GM12873 (cell line): ENCODE results near the gene MLEC.

Experiments
- TF ChIP-seq, protein P1 (sequence below): IDR thresholded peaks from 2 replicates; pipeline ENCODE4 v1.5.1; 2012; ENCODE audit warnings: low read depth, mild to moderate bottlenecking, moderate library complexity, low read length, control low read depth; ENCODE audit not compliant: insufficient read depth; ENCODE audit errors: missing control alignments

Gene MLEC

DNA sequence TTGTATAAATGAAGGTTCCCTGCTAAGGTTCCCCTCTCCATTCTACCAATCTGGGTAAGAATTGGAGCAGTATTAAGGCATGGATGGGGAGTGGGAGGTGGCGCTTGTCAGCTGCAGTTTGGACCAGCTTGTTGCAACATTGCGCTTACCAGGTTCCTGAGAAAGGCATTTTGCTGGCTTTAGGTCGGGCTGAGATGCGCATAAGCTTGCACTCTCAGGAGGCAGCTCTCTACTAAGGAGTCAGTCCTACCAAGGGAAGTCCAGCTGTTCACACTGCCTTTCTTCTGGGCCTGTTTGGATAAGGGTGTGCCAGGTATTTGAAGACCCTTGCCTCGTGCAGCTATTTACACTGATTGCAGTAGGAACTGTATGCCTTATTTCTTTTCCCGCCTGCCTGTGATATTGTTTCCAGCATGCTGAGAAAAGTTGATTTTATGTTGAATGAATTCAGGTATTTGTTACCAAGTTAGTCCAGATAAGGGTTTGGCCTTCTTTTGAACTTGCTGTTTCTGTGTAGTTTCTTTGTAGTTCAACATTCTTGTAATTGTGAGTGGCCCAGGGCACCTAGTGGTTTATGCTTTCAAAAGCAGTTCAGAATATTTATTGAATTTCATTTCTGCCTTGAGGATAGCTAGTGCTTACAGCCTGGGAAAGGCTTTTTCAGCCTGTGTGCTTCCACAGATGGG, 2.6 kb downstream of the MLEC start:
- TF ChIP-seq, protein P1, sequence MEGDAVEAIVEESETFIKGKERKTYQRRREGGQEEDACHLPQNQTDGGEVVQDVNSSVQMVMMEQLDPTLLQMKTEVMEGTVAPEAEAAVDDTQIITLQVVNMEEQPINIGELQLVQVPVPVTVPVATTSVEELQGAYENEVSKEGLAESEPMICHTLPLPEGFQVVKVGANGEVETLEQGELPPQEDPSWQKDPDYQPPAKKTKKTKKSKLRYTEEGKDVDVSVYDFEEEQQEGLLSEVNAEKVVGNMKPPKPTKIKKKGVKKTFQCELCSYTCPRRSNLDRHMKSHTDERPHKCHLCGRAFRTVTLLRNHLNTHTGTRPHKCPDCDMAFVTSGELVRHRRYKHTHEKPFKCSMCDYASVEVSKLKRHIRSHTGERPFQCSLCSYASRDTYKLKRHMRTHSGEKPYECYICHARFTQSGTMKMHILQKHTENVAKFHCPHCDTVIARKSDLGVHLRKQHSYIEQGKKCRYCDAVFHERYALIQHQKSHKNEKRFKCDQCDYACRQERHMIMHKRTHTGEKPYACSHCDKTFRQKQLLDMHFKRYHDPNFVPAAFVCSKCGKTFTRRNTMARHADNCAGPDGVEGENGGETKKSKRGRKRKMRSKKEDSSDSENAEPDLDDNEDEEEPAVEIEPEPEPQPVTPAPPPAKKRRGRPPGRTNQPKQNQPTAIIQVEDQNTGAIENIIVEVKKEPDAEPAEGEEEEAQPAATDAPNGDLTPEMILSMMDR: peak; percentile 1

DNA sequence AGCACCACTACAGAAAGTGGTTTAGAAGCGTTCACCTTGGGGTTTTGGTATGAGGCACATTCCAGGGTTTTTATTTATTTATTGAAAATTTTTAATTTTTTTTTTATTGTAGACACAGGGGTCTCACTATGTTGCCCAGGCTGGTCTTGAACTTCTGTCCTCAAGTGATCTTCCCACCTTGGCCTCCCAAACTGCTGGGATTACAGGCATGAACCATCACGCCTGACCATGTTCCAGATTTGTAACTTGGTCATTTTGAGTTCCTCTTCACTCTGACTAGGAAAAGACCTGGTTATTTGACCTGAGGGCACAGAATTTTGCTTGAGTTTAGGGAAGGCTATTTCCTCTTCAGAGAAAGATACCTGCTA, 3.1 kb downstream of the MLEC start:
- TF ChIP-seq, protein P1: no peak

DNA sequence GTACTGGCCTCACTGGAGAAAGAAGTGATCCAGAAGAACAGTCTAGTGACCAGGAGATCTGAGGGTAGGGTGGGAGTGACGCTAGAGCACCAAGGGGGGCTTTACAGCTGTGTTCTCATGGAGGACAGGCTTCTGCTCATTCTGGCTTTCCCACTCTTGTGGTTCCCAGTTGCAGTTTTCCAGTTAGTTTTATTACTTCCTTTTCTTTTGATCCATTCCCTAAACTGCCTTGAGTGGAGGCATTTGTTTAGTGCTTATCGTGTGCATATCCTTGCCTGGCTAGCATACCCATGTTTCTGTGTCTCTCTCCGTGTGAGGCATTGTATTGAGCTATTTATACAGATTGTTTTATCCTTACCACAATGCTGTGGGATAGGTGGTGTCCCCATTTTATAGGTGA, 4.0 kb downstream of the MLEC start:
- TF ChIP-seq, protein P1: no peak

DNA sequence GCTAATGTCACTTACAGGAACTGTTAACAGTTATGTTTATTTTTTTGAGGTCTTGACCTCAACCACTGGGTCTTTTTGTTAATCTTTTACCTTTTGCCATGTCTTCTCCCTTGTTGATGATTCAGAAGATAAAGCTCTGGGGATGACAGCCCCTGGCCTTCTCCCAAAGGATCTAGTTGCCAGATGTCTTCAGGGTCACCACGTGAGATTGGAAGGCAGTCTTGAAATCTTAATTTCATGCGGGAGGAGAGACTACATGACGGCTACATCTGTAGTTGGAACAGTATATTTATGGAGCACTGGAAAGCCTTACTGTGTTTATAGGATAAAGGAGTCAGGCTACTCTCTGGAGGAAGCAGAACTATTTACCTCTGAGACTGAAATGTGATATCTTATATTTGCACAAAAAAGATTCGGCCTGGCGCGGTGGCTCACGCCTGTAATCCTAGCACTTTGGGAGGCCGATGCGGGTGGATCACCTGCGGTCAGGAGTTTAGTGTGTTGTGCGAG, 5.6 kb downstream of the MLEC start:
- TF ChIP-seq, protein P1: no peak

DNA sequence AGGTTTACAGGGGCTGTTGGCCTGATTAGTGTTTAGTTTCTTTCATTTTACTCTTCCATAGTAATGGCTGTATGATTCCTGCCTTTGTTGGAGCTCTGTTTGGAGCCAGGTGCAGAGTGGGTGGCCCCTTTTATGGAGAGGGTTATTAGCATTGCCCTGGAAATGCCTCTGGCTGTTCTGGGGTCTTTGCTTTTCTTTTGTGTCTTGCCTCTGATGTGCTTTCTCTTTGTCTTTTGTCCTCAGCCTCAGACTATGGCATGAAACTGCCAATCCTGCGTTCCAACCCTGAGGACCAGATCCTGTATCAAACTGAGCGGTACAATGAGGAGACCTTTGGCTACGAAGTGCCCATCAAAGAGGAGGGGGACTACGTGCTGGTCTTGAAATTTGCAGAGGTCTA, 6.9 kb downstream of the MLEC start:
- TF ChIP-seq, protein P1: no peak

DNA sequence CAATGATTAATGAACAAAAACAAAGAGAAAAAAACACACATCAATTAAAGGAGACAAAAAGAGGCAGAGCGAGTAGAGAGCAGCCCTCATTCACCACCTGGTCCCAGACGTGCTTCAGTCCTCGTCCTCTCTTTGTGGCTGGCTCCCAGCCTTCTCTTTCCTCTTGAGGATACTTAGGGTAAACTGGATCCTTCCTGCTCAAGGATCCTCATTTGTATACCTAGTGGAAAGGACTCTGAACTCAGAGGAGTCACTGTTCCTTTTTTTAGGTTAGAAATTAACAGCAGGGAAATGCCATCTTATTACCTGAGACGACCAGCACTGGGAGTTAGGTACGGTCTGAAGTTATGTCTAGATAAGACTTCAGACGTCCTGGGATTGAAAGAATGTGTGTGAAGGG, 9.7 kb downstream of the MLEC start:
- TF ChIP-seq, protein P1: no peak

DNA sequence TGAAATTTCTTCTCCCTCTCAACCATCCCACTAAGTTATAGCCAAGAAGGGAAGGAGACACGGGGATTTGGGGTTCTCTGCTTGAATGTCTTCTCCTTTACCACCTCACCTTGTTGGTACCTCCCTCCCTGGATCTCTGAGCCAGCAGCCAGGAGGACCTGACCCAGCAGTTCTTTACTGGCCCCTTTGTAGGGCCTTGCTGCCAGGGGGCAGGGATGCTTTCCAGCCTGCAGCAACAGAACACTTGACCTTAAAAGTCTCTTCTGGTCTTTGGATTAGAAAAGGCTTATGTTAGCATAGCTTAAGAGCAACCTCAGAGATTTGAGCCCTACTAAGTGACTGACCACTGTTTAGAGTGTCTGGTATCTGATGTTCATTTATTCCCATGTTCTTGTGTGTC, 10.4 kb downstream of the MLEC start:
- TF ChIP-seq, protein P1: no peak
